ENCODE data around the gene GEN1. TPM values are rescaled to one million over a fixed set of nuclear protein-coding genes. Genes with fewer than 3 reads are reported as not detected.

Gene GEN1
- total RNA-seq, 4 donors from 2014 or later: 2.3 to 8.8 (median 6.7) TPM

GRCh38 chr2:17736989-17737388 is 16.9 kb upstream of the GEN1 start:
- DNase-seq (ENCODE audit: low spot score): no peak
- no peak for TF ChIP-seq CTCF (IDR thresholded peaks at IDR 0.05)
- no peak for ATAC-seq (ENCODE audit: low FRiP score)

GRCh38 chr2:17740203-17740602 is 13.7 kb upstream of the GEN1 start:
- no peak for ATAC-seq (ENCODE audit: low FRiP score)
- no peak for DNase-seq (ENCODE audit: low spot score)

GRCh38 chr2:17747684-17748452 is 6.1 kb upstream of the GEN1 start:
- DNase-seq (ENCODE audit: low spot score) (no peak), ATAC-seq (ENCODE audit: low FRiP score) (no peak)
- no peak for TF ChIP-seq CTCF (IDR thresholded peaks at IDR 0.05)

More at GRCh38 chr2:17740203-17740602, 13.7 kb upstream of the GEN1 start:
- no peak for TF ChIP-seq CTCF (IDR thresholded peaks at IDR 0.05)

GRCh38 chr2:17748745-17749144 is 5.2 kb upstream of the GEN1 start:
- no peak for TF ChIP-seq CTCF (IDR thresholded peaks at IDR 0.05)
- ATAC-seq (ENCODE audit: low FRiP score) (no peak), DNase-seq (ENCODE audit: low spot score) (no peak)

GRCh38 chr2:17749753-17750438 is 4.0 kb upstream of the GEN1 start:
- ATAC-seq (ENCODE audit: low FRiP score): no peak
- DNase-seq (ENCODE audit: low spot score): no peak
- TF ChIP-seq CTCF (IDR thresholded peaks at IDR 0.05): no peak

GRCh38 chr2:17752246-17752645 is 1.7 kb upstream of the GEN1 start:
- DNase-seq (ENCODE audit: low spot score) (no peak), ATAC-seq (ENCODE audit: low FRiP score) (no peak)
- TF ChIP-seq CTCF (IDR thresholded peaks at IDR 0.05): no peak

Measured in omental fat pad (tissue), 4 donors.